WTC11 (cell line): ENCODE results near the gene COL6A5. TPM values are rescaled to one million over a fixed set of nuclear protein-coding genes. Genes with fewer than 3 reads are reported as not detected.
"Not testable (repeated sequence)": the region's sequence is repeated elsewhere in the genome, so short reads cannot be mapped to it uniquely, and the experiment has no call there.

ENCODE experiments used
- ATAC-seq: fragments of 200-7000 bp; cut with Tn5 transposase; 2 replicates; pipeline ENCODE4 v1.10.0; 2021; ENCODE audit warnings: mild to moderate bottlenecking, moderate library complexity
- CTCF ChIA-PET: fragments of 300-600 bp; sonication (Branson Sonifier 250); formaldehyde crosslinking; loops from one replicate; lab custom pipeline; 2021; ENCODE audit warnings: antibody characterized with exemption; lab: Charles Lee
- POLR2A ChIA-PET: fragments of 350-600 bp; sonication (Branson Sonifier 250); formaldehyde crosslinking; loops from one replicate; lab custom pipeline; 2021; ENCODE audit warnings: antibody characterized with exemption; lab: Charles Lee
- DNase-seq: peaks from one replicate; pipeline ENCODE4 v3.0.0; 2021; ENCODE audit warnings: low spot score
- H3K27ac Mint-ChIP-seq: 2 replicates; pipeline ENCODE4 v1.8.0; 2021; ENCODE audit warnings: mixed read lengths
- H3K27me3 Mint-ChIP-seq: 2 replicates; pipeline ENCODE4 v1.8.0; 2021; ENCODE audit warnings: low read depth, mild to moderate bottlenecking, moderate library complexity, mixed read lengths
- H3K36me3 Mint-ChIP-seq: 2 replicates; pipeline ENCODE4 v1.8.0; 2021; ENCODE audit warnings: mixed read lengths
- H3K4me1 Mint-ChIP-seq: 2 replicates; pipeline ENCODE4 v1.8.0; 2022; ENCODE audit warnings: mixed read lengths
- H3K4me3 Mint-ChIP-seq: 2 replicates; pipeline ENCODE4 v1.8.0; 2021; ENCODE audit warnings: mild to moderate bottlenecking, moderate library complexity, mixed read lengths
- H3K9me3 Mint-ChIP-seq: 2 replicates; pipeline ENCODE4 v1.8.0; 2021; ENCODE audit warnings: mixed read lengths
- ARID4B ChIP-seq: sonication (generic); formaldehyde crosslinking; IDR thresholded peaks from 2 replicates; pipeline ENCODE4 v1.8.0; 2023; ENCODE audit warnings: missing genetic modification reagents, mild to moderate bottlenecking, borderline replicate concordance
- ERG ChIP-seq: fragments of 250-450 bp; sonication (Bioruptor Pico); IDR thresholded peaks from 2 replicates; pipeline ENCODE4 v1.8.0; 2021; ENCODE audit warnings: mild to moderate bottlenecking
- ESRRA ChIP-seq: sonication (generic); formaldehyde crosslinking; IDR thresholded peaks from 2 replicates; pipeline ENCODE4 v1.8.1; 2022; ENCODE audit warnings: mild to moderate bottlenecking, missing genetic modification reagents, borderline replicate concordance
- ETV6 ChIP-seq: sonication (generic); formaldehyde crosslinking; IDR thresholded peaks from 2 replicates; pipeline ENCODE4 v1.8.1; 2022; ENCODE audit warnings: mild to moderate bottlenecking, missing genetic modification reagents
- JUN ChIP-seq: sonication (generic); formaldehyde crosslinking; IDR thresholded peaks from 2 replicates; pipeline ENCODE4 v1.8.0; 2023; ENCODE audit warnings: mild to moderate bottlenecking, missing genetic modification reagents
- MYBL2 ChIP-seq: sonication (generic); formaldehyde crosslinking; IDR thresholded peaks from 2 replicates; pipeline ENCODE4 v1.8.1; 2023; ENCODE audit warnings: mild to moderate bottlenecking, moderate library complexity, missing genetic modification reagents
- RELA ChIP-seq: sonication (generic); formaldehyde crosslinking; IDR thresholded peaks from 2 replicates; pipeline ENCODE4 v1.8.1; 2022; ENCODE audit warnings: missing genetic modification reagents, mild to moderate bottlenecking, borderline replicate concordance
- SP1 ChIP-seq: sonication (generic); formaldehyde crosslinking; conservative IDR thresholded peaks from 2 replicates; pipeline ENCODE4 v1.8.1; 2022; ENCODE audit warnings: missing genetic modification reagents
- USF1 ChIP-seq: sonication (generic); formaldehyde crosslinking; IDR thresholded peaks from 2 replicates; pipeline ENCODE4 v1.8.0; 2022; ENCODE audit warnings: mild to moderate bottlenecking, missing genetic modification reagents
- ZBTB21 ChIP-seq: sonication (generic); formaldehyde crosslinking; IDR thresholded peaks from 2 replicates; pipeline ENCODE4 v1.8.1; 2023; ENCODE audit warnings: mild to moderate bottlenecking, missing genetic modification reagents, borderline replicate concordance
- ZMAT4 ChIP-seq: fragments of 250-450 bp; sonication (Bioruptor Pico); IDR thresholded peaks from 2 replicates; pipeline ENCODE4 v1.9.0; 2021; ENCODE audit warnings: mild to moderate bottlenecking
- ZNF281 ChIP-seq: sonication (generic); formaldehyde crosslinking; IDR thresholded peaks from 2 replicates; pipeline ENCODE4 v1.8.0; 2023; ENCODE audit warnings: mild to moderate bottlenecking, missing genetic modification reagents
- ZNF317 ChIP-seq: sonication (generic); formaldehyde crosslinking; IDR thresholded peaks from 2 replicates; pipeline ENCODE4 v1.8.1; 2023; ENCODE audit warnings: low read depth, mild to moderate bottlenecking, moderate library complexity, missing genetic modification reagents, borderline replicate concordance
- total RNA-seq: library from RNA; stranded (reverse); gene quantifications from 3 replicates; pipeline ENCODE4 v1.2.3, GENCODE V29; 2021

COL6A5 gene
- total RNA-seq, 1 experiment from 2014 or later = not detected

GRCh38 chr3:130442284-130442683 is 96.8 kb downstream of the COL6A5 start (continued):
- TF ChIP-seq ERG (CRISPR knock-in tag) = no peak
- no peak for TF ChIP-seq ARID4B
- TF ChIP-seq ETV6 (CRISPR knock-in tag) = no peak
- no peak for TF ChIP-seq RELA
- TF ChIP-seq MYBL2 (CRISPR knock-in tag) = no peak

GRCh38 chr3:130446840-130447239 is 101.4 kb downstream of the COL6A5 start:
- peaks cover 30% of the 10 kb centered on the region for H3K9me3 Mint-ChIP-seq
- ATAC-seq, H3K27ac Mint-ChIP-seq, H3K4me3 Mint-ChIP-seq, H3K27me3 Mint-ChIP-seq, POLR2A ChIA-PET, DNase-seq, CTCF ChIA-PET: not testable (repeated sequence)
- H3K4me1 Mint-ChIP-seq = peaks cover 12% of the 10 kb centered on the region
- H3K36me3 Mint-ChIP-seq = peaks cover 19% of the 10 kb centered on the region

- H3K4me1 Mint-ChIP-seq, ATAC-seq, CTCF ChIA-PET, H3K27me3 Mint-ChIP-seq, DNase-seq, POLR2A ChIA-PET, H3K27ac Mint-ChIP-seq, H3K4me3 Mint-ChIP-seq: not testable (repeated sequence)
- Mint-ChIP-seq H3K9me3 (peaks cover 43% of the 10 kb centered on the region), H3K36me3 (peaks cover 33% of the 10 kb centered on the region)
Measured at GRCh38 chr3:130448155-130448554, 102.7 kb downstream of the COL6A5 start.

- CTCF ChIA-PET = interaction anchor here (2.3 kb wide), 1 partner anchor 181 kb away, joined by 8 read pairs; no protein-coding TSS in a partner anchor
Measured at GRCh38 chr3:130456540-130456939, 111.1 kb downstream of the COL6A5 start.

GRCh38 chr3:130457671-130458070 is 112.2 kb downstream of the COL6A5 start:
- Mint-ChIP-seq H3K36me3 (peaks cover 10% of the 10 kb centered on the region), H3K27ac (no peak overlapping the region)
- POLR2A ChIA-PET = no interaction called here

More at GRCh38 chr3:130456540-130456939, 111.1 kb downstream of the COL6A5 start:
- no peak for TF ChIP-seq JUN
- TF ChIP-seq ZNF317 = no peak
- H3K4me3 Mint-ChIP-seq = no peak overlapping the region
- peaks cover 21% of the 10 kb centered on the region for H3K36me3 Mint-ChIP-seq
- H3K27me3 Mint-ChIP-seq = peaks cover under 1% of the 10 kb centered on the region; the same call in 1 of the 2 replicates
- H3K9me3 Mint-ChIP-seq = peaks cover 26% of the 10 kb centered on the region
- H3K27ac Mint-ChIP-seq = no peak overlapping the region
- POLR2A ChIA-PET = no interaction called here
- no peak for ATAC-seq
- no peaks in the 10 kb centered on the region for H3K4me1 Mint-ChIP-seq
- DNase-seq = no peak

More at GRCh38 chr3:130457671-130458070, 112.2 kb downstream of the COL6A5 start:
- Mint-ChIP-seq H3K4me3 (no peak overlapping the region), H3K27me3 (no peaks in the 10 kb centered on the region)
- no peak for ATAC-seq
- CTCF ChIA-PET = interaction anchor here (1.1 to 2.3 kb wide), 2 partner anchors 107 to 182 kb away, joined by 3 to 8 read pairs; no protein-coding TSS in a partner anchor
- no peak for TF ChIP-seq ZNF317
- TF ChIP-seq SP1 = no peak
- TF ChIP-seq ETV6 (CRISPR knock-in tag) = no peak
- TF ChIP-seq USF1 = no peak
- TF ChIP-seq ZNF281 = no peak
- TF ChIP-seq ESRRA (CRISPR knock-in tag) = no peak
- no peak for TF ChIP-seq ZMAT4 (CRISPR knock-in tag)
- TF ChIP-seq ZBTB21 (CRISPR knock-in tag) = no peak
- TF ChIP-seq, all 79 proteins: peak for 0
- Mint-ChIP-seq H3K9me3 (peaks cover 15% of the 10 kb centered on the region), H3K4me1 (no peaks in the 10 kb centered on the region)
- no peak for DNase-seq
